Activated naive CD8-positive, alpha-beta T cell treated with anti-CD3 and anti-CD28 coated beads, Interleukin-2, amount 50 U/mL, for 24 hours (primary cell): Measurements from ENCODE around the gene USP9X.
"Not testable (repeated sequence)": the region's sequence is repeated elsewhere in the genome, so short reads cannot be mapped to it uniquely, and the experiment has no call there.

ENCODE experiments used
- ATAC-seq: fragments of 150-1000 bp; cut with Tn5 transposase; one replicate; pipeline ENCODE4 v1.10.0; 2021
- DNase-seq: peaks from one replicate; pipeline ENCODE4 v3.0.0; 2021
- H3K27ac Mint-ChIP-seq: one replicate; pipeline ENCODE4 v1.8.0; 2021; ENCODE audit warnings: mild to moderate bottlenecking, mixed read lengths
- H3K27me3 Mint-ChIP-seq: one replicate; pipeline ENCODE4 v1.8.0; 2021; ENCODE audit warnings: mixed read lengths
- H3K36me3 Mint-ChIP-seq: one replicate; pipeline ENCODE4 v1.8.0; 2021; ENCODE audit warnings: low read depth, mixed read lengths
- H3K4me1 Mint-ChIP-seq: one replicate; pipeline ENCODE4 v1.8.0; 2021; ENCODE audit warnings: mixed read lengths
- H3K4me3 Mint-ChIP-seq: one replicate; pipeline ENCODE4 v1.8.0; 2021; ENCODE audit warnings: mild to moderate bottlenecking, moderate library complexity, mixed read lengths
- H3K9me3 Mint-ChIP-seq: one replicate; pipeline ENCODE4 v1.8.0; 2021; ENCODE audit warnings: mixed read lengths

USP9X gene

DNA sequence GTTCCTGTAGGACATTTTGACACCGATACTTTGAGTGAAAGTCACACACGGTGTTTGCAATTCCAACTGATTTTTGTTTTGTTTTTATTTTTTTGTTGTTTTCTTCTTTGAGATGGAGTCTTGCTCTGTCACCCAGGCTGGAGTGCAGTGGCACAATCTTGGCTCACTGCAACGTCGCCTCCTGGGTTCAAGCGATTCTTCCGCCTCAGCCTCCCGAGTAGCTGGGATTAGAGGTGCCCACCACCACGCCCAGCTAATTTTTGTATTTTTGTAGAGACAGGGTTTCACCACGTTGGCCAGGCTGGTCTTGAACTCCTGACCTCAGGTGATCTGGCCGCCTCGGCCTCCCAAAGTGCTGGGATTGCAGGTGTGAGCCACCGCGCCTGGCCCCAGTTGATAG is 149.2 kb downstream of the USP9X start:
- not testable (repeated sequence) for H3K36me3 Mint-ChIP-seq, ATAC-seq, H3K27me3 Mint-ChIP-seq, H3K9me3 Mint-ChIP-seq, H3K4me3 Mint-ChIP-seq, DNase-seq, H3K27ac Mint-ChIP-seq, H3K4me1 Mint-ChIP-seq

DNA sequence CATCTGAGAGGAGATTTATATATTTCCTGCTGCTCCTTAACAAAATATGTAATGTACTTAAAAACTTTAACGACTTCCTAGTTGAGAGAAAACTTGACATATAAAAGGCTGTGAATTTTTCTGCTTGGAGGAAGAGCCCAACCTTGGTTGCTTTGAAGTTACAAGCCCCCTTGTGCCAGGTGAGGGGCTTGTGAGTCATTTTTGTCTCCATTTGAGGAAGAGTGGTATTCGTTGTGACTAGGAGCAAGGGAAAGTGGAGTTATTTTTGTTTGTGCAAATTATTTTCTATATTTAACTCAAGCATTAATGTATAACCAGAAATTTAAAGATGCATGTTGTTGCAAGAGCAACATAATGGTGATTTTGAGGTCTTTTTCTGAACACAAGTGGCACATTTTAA is 149.7 kb downstream of the USP9X start:
- ATAC-seq (no peak), DNase-seq (no peak)
- peaks cover 8% of the 10 kb centered on the region for H3K36me3 Mint-ChIP-seq
- H3K27me3 Mint-ChIP-seq: no peaks in the 10 kb centered on the region
- H3K4me1 Mint-ChIP-seq: peaks cover 9% of the 10 kb centered on the region
- no peak overlapping the region for H3K4me3 Mint-ChIP-seq
- H3K9me3 Mint-ChIP-seq: no peaks in the 10 kb centered on the region
- H3K27ac Mint-ChIP-seq: no peak overlapping the region

DNA sequence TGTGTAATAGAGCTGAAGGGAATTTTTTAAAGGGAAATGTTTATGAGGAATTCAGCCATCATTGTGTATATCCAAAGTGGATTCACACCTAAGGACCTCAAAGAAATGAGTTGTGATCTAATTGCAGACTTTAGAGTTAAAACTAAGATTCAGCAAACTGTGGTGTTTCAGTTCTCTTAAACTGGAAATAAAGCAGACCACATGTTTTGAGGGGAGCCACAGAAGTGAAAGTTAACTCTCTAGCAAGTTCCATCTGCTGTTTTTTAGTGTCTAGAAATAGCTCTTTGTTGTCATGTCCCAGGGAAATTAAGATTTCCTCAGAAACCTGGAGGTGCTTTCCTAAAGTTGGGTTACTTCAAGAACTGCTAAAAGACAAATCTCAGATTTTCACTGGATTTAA is 151.4 kb downstream of the USP9X start:
- Mint-ChIP-seq H3K4me3 (no peak overlapping the region), H3K27ac (no peak overlapping the region), H3K36me3 (peaks cover 6% of the 10 kb centered on the region), H3K4me1 (peaks cover 9% of the 10 kb centered on the region), H3K9me3 (no peaks in the 10 kb centered on the region), H3K27me3 (no peaks in the 10 kb centered on the region)
- DNase-seq (no peak), ATAC-seq (no peak)

DNA sequence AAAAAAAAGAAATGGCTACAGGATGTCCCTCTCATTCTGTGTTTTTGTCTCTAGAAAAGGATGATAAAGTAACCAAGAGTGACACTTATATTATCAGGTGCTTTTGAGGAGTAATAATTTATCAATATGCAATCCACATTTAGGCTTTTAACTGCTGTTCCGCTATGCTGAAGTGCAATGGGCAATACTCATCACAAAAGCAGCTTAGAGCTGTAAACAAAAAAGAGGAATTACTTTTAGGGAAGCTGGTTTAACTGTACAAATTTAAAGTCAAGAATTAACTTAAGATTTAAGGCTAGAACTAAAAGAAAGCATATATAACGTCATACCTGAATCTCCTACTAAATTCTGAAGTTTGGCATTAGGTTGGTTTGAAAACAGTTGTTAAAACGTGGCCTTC is 155.3 kb downstream of the USP9X start:
- H3K4me3 Mint-ChIP-seq: no peak overlapping the region
- H3K9me3 Mint-ChIP-seq: no peaks in the 10 kb centered on the region
- H3K4me1 Mint-ChIP-seq: peaks cover 7% of the 10 kb centered on the region
- H3K27me3 Mint-ChIP-seq: no peaks in the 10 kb centered on the region
- DNase-seq (no peak), ATAC-seq (no peak)
- H3K27ac Mint-ChIP-seq: no peak overlapping the region
- H3K36me3 Mint-ChIP-seq: no peaks in the 10 kb centered on the region

DNA sequence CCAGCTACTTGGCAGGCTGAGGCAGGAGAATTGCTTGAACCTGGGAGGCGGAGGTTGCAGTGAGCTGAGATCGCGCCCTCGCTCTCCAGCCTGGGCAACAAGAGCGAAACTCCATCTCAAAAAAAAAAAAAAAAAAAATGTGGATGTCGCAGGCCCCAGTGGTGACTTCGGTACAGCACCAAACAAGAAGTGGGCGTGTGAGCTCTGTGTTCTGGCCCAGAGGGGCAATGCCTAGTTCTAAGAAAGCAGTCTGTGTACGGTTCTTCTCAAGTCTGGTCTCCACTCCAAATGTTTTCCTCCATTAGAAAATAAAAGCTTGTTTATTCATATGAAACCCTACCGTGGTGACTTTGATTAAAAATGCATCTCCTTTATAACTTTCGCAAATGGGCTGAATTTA is 156.7 kb downstream of the USP9X start:
- Mint-ChIP-seq H3K27ac (no peak overlapping the region), H3K36me3 (no peaks in the 10 kb centered on the region), H3K9me3 (no peaks in the 10 kb centered on the region), H3K4me1 (peaks cover 4% of the 10 kb centered on the region), H3K4me3 (no peak overlapping the region), H3K27me3 (no peaks in the 10 kb centered on the region)
- ATAC-seq (no peak), DNase-seq (no peak)

DNA sequence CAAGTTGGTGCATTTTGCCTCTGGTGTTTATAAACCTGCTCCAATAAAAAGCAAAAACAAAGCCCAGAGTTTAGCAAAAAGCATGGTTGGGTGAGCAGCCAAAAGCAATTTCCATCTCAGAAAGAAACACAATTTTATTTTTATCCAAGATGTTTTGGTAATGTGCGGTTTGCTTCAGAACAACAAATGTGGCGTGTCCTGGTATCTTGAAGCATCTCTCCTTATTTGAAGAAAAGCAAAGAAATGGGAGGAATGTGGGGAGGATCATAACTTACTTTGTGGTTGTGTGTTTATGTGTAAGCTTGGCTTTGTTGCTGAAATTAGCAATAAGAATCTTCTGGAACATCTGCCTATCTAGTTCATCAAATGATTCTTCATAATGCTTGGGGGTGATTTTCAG is 160.4 kb downstream of the USP9X start:
- Mint-ChIP-seq H3K36me3 (no peaks in the 10 kb centered on the region), H3K9me3 (no peaks in the 10 kb centered on the region), H3K4me1 (no peaks in the 10 kb centered on the region), H3K27ac (no peak overlapping the region), H3K27me3 (no peaks in the 10 kb centered on the region), H3K4me3 (no peak overlapping the region)
- ATAC-seq (no peak), DNase-seq (no peak)

DNA sequence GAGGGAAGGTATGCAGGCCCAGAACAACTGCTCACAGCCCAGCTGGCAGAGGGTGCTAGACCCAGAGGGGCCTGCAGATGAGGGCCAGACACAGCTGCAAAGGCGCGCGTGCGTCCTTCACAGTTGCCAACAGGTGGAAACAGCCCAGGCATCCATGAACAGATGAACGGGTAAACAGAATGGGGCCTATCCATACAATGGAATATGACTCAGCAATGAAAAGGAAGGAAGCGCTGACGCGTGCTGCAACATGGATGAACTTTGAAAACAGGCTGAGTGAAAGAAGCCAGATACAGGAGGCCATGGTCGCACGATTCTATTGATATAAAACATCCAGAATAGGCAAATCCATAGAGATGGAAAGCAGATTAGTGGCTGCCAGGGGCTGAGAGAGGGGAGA is 165.6 kb downstream of the USP9X start:
- ATAC-seq (no peak), DNase-seq (no peak)
- Mint-ChIP-seq H3K9me3 (no peaks in the 10 kb centered on the region), H3K27me3 (no peaks in the 10 kb centered on the region), H3K4me1 (peaks cover 9% of the 10 kb centered on the region), H3K36me3 (no peaks in the 10 kb centered on the region), H3K4me3 (no peak overlapping the region), H3K27ac (no peak overlapping the region)

DNA sequence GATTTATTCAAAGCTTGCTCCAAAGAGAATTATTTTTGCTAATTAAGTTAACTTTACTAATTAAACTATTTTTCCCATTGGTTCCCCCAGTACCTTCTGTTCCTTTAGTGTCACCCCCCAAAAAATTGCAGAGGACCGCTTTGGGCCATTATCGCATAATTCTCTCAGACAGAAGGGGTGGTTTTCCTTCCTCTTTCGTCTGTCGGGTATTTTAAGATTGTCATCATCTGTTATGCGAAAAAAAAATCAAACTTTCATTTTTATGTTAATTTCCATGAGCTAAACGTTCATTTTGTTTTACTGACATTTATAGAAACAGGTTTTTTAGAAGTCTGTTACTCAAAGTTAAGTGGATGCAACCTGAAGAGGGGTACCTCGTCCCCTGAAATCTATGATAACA is 172.6 kb downstream of the USP9X start:
- H3K4me1 Mint-ChIP-seq: peaks cover 6% of the 10 kb centered on the region
- no peak for ATAC-seq

DNA sequence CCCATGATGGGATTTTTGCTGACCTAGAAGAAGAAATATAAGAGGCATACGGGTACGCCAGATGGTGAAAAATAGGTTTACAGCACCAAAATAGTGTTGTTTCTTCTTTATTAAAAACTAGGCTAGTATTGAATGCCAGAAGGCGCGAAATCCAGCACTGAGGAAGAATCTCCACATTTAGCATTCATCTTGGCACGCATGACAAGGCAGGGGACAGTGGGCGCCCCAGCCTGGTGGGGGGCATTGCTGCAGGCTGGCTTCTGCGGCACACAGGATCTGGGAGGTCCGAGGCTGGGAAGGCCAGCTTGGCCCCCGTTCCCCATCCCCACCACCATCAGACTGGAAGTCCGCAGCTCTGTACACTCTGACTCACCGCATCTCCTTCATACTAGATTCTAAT is 173.0 kb downstream of the USP9X start:
- no peak overlapping the region for H3K4me3 Mint-ChIP-seq
- no peaks in the 10 kb centered on the region for H3K9me3 Mint-ChIP-seq
- H3K27me3 Mint-ChIP-seq: no peaks in the 10 kb centered on the region
- no peak for DNase-seq
- no peak for ATAC-seq
- no peak overlapping the region for H3K27ac Mint-ChIP-seq
- H3K36me3 Mint-ChIP-seq: no peaks in the 10 kb centered on the region
- peaks cover 4% of the 10 kb centered on the region for H3K4me1 Mint-ChIP-seq

More for the DNA sequence above, 172.6 kb downstream of the USP9X start:
- no peaks in the 10 kb centered on the region for H3K27me3 Mint-ChIP-seq
- no peak overlapping the region for H3K4me3 Mint-ChIP-seq
- no peak for DNase-seq
- no peaks in the 10 kb centered on the region for H3K36me3 Mint-ChIP-seq
- no peak overlapping the region for H3K27ac Mint-ChIP-seq
- no peaks in the 10 kb centered on the region for H3K9me3 Mint-ChIP-seq

DNA sequence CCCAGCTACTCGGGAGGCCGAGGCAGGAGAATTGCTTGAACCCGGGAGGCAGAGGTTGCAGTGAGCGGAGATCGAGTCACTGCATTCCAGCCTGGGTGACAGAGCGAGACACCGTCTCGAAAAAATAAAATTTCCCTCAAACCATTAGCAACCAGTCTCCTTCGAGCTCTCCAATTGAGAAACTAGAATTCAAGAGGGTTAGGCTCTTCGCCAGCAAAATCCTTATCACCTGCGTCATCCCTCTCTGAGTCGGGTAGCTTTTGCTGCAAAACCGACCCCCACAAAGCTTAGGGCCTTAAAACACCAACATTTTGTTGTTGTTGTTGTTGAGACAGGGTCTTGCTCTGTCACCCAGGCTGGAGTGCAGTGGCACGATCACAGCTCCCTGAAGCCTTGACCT is 173.6 kb downstream of the USP9X start:
- Mint-ChIP-seq H3K27me3 (no peaks in the 10 kb centered on the region), H3K4me3 (no peak overlapping the region), H3K9me3 (no peaks in the 10 kb centered on the region), H3K4me1 (no peaks in the 10 kb centered on the region), H3K36me3 (no peaks in the 10 kb centered on the region), H3K27ac (no peak overlapping the region)
- ATAC-seq (no peak), DNase-seq (no peak)

DNA sequence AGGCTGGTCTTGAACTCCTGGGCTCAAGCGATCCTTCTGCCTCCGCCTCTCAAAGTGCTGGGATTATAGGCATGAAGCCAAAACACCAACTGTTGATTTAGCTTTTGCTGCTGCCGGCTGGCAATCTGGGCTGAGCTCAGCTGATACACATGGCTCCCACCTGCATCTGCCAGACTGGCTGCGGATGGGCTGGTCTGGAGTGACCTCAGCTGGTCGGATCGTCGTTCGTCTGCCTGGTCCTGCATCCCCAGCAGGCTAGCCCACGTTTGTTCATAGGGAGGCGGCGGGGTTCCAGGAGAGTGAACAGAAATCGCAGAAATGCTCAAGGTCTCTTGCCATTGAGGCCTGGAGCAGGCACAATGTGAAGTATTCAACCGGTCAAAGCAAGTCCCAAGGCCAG is 174.3 kb downstream of the USP9X start:
- Mint-ChIP-seq H3K27ac (no peak overlapping the region), H3K4me1 (no peaks in the 10 kb centered on the region), H3K27me3 (no peaks in the 10 kb centered on the region), H3K9me3 (no peaks in the 10 kb centered on the region), H3K4me3 (no peak overlapping the region), H3K36me3 (no peaks in the 10 kb centered on the region)
- DNase-seq: no peak
- no peak for ATAC-seq

DNA sequence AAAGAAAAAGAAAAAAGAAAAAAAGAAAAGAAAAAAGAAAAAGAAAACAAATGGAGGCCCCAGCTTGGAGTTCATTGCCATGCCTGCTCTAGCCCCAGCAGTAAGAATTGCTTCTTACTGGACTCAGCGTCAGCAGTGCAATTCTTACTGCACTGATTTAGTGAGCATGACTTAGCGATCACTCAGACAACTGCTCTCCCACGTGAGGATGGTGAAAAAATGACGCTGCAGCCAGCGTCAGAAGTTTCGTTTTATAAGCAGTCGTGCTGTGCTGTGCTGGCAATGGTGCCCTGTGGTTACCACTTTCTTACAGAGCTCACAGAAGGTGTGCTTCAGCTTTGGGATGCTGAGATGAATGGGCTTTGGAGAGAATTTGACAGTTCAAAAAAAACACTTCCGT is 180.4 kb downstream of the USP9X start:
- Mint-ChIP-seq H3K9me3 (no peaks in the 10 kb centered on the region), H3K4me1 (peaks cover 7% of the 10 kb centered on the region), H3K27ac (no peak overlapping the region), H3K36me3 (no peaks in the 10 kb centered on the region), H3K27me3 (no peaks in the 10 kb centered on the region), H3K4me3 (no peak overlapping the region)
- peak; percentile 93 for ATAC-seq
- DNase-seq: peak; percentile 31

DNA sequence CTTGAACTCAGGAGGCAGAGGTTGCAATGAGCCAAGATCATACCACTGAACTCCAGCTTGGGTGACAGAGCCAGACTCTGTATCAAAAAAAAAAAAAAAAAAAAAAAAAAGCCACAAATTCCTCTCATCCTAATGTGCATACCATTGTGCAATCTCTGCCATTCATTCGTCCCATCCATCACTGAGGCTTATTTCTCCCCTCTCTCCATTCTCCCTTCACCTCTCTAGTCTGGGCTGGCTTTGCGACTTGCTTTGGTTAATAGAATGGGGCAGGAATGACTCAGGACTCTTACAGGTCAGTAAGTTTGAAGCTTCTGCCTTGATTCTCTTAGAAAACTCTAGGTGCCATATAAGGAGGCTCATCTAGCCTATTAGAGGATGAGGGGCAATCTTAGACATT is 188.4 kb downstream of the USP9X start:
- H3K27me3 Mint-ChIP-seq: no peaks in the 10 kb centered on the region
- DNase-seq (no peak), ATAC-seq (no peak)
- H3K4me3 Mint-ChIP-seq: no peak overlapping the region
- no peak overlapping the region for H3K27ac Mint-ChIP-seq
- peaks cover 8% of the 10 kb centered on the region for H3K4me1 Mint-ChIP-seq
- H3K36me3 Mint-ChIP-seq: no peaks in the 10 kb centered on the region
- H3K9me3 Mint-ChIP-seq: no peaks in the 10 kb centered on the region

DNA sequence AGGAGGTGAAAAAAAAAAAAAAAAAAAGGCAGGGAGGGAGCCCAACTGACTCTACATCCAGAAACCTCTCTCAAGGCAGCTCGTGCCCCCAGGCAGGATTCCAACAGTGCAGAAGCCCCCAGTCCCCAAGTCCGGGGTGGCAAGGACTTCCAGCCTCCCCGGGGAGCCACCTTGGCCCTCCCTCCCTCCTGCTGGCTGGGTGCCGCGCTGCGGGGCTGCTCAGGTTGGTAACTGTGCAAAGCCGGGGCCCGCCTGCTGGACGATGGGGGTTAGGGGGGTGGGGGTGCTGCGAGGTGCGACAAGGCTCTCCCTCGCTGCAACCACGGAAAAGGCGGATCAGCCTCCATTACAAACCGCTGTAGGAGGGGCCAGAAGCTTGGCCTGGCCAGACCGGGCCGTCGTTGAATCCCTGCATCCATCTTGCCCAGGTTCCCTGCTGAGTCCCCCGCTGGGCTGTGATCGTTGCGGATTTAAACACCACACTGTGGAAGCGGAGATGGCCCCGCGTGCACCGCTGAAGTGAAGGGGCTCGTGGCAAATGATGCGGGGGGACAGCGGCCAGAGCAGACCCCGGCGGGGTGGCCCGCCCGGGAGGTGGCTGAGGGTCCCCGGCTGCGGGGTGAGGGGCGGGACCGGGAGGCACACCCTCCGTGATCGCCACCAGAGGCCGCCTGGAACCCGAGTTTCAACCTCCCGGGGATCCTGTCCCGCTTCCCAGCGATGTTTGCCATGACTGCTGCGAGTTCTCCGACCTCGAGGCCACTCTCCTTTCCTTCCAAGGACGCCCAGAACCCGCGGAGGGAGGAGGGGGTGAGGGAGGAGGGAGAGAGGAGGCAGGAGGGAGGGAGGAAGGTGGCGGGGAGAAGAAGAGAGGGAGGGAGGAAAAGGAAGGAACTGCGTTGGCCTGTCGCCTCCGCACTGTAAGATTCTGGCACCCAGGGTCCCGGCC is 190.7 kb downstream of the USP9X start:
- peak; percentile 52 for DNase-seq
- H3K9me3 Mint-ChIP-seq: no peaks in the 10 kb centered on the region
- no peaks in the 10 kb centered on the region for H3K36me3 Mint-ChIP-seq
- H3K27ac Mint-ChIP-seq: peak overlapping the region; percentile 71
- H3K27me3 Mint-ChIP-seq: no peaks in the 10 kb centered on the region
- peak; percentile 83 for ATAC-seq
- peaks cover 8% of the 10 kb centered on the region for H3K4me1 Mint-ChIP-seq
- H3K4me3 Mint-ChIP-seq: peak overlapping the region; percentile 74

DNA sequence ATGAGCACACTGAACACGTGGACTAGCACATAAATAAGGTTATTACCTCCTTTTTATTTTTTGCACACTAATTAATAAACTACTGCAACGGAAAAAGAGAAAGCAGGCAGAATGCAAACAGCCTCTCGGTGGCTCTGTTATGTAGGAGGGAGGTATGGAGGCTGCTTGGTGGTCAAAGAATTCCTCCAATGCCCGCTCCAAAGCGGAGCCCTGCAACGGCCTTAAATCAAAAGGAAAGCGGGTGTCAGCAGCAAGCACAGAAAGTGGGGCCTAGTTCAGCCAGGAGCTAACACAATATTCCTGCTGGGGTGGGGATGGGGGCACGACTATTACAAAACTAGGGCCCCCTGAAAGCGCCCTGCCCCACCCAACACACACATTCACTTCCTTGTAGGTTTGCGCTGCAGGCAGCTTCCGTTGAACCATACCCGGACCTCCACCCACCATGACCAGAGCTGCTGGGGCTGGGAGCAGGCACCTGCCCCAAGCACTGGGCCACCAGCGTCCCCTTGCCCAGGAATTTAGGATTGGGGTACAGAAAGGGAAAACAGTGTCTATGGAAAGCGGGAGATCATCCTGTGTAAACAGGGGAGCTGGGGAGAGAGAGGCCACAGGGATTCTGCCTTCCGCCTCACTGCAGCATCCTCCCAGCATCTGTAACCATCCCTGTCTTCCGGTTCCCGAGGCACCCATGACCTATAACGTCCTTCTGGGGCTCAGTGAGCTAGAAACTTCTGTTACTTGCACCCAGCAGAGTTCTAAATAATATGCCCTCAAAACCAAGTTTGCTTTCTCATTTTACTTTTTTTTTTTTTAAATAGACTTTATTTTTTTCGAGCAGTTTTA is 191.6 kb downstream of the USP9X start:
- peaks cover 8% of the 10 kb centered on the region for H3K4me1 Mint-ChIP-seq
- H3K36me3 Mint-ChIP-seq: no peaks in the 10 kb centered on the region
- H3K9me3 Mint-ChIP-seq: no peaks in the 10 kb centered on the region
- no peak for DNase-seq
- no peaks in the 10 kb centered on the region for H3K27me3 Mint-ChIP-seq
- peak overlapping the region; percentile 64 for H3K27ac Mint-ChIP-seq
- no peak for ATAC-seq
- H3K4me3 Mint-ChIP-seq: peak overlapping the region; percentile 74
